Activated CD4-positive, alpha-beta T cell treated with anti-CD3 and anti-CD28 coated beads for 36 hours (primary cell): ENCODE results near the gene LYPD6B. TPM values are rescaled to one million over a fixed set of nuclear protein-coding genes. Genes with fewer than 3 reads are reported as not detected.

ENCODE experiments used
- ATAC-seq: fragments of 200-7000 bp; cut with Tn5 transposase; one replicate; pipeline ENCODE4 v1.10.0; 2021; ENCODE audit warnings: mild to moderate bottlenecking, moderate library complexity
- CTCF ChIA-PET: fragments of 350-600 bp; sonication (Branson Sonifier 250); formaldehyde crosslinking; loops from one replicate; lab custom pipeline; 2021; ENCODE audit warnings: antibody characterized with exemption; lab: Charles Lee
- POLR2A ChIA-PET: fragments of 350-600 bp; sonication (Branson Sonifier 250); formaldehyde crosslinking; loops from one replicate; lab custom pipeline; 2021; ENCODE audit warnings: antibody characterized with exemption, inconsistent platforms; lab: Charles Lee
- DNase-seq: peaks from one replicate; pipeline ENCODE4 v3.0.0-alpha.2; 2020
- H3K27ac Mint-ChIP-seq: one replicate; pipeline ENCODE4 v1.8.0; 2021; ENCODE audit warnings: mixed read lengths
- H3K27me3 Mint-ChIP-seq: one replicate; pipeline ENCODE4 v1.8.0; 2021; ENCODE audit warnings: mixed read lengths
- H3K36me3 Mint-ChIP-seq: one replicate; pipeline ENCODE4 v1.8.0; 2021; ENCODE audit warnings: low read depth, mixed read lengths
- H3K4me1 Mint-ChIP-seq: one replicate; pipeline ENCODE4 v1.8.0; 2021; ENCODE audit warnings: mixed read lengths
- H3K4me3 Mint-ChIP-seq: one replicate; pipeline ENCODE4 v1.8.0; 2021; ENCODE audit warnings: mild to moderate bottlenecking, moderate library complexity, mixed read lengths
- H3K9me3 Mint-ChIP-seq: one replicate; pipeline ENCODE4 v1.8.0; 2021; ENCODE audit warnings: low read depth, mixed read lengths
- intact Hi-C, 2 experiments: fragments of 100-400 bp; cut with DNase I in 1 of 2; cut with micrococcal nuclease in 1 of 2; formaldehyde crosslinking; loops; one replicate each; pipeline versions ENCODE4 v1.14.2 to v1.15.1; 2022 to 2024; cut with DNase I, micrococcal nuclease
- total RNA-seq, 2 experiments: library from RNA; stranded (reverse); gene quantifications; one replicate each; pipeline ENCODE4 v1.2.3, GENCODE V29; 2021

The LYPD6B gene
- total RNA-seq, 2 experiments from 2014 or later = not detected

- peaks cover 18% of the 10 kb centered on the region for H3K4me1 Mint-ChIP-seq
- no peak for DNase-seq
- H3K9me3 Mint-ChIP-seq = no peaks in the 10 kb centered on the region
- no peak overlapping the region for H3K4me3 Mint-ChIP-seq
- peak; percentile 92 for ATAC-seq
- CTCF ChIA-PET = interaction anchor here (0.8 to 1.9 kb wide), 5 partner anchors 10 to 73 kb away, joined by 3 to 8 read pairs (median 5); no protein-coding TSS in a partner anchor
- no peaks in the 10 kb centered on the region for H3K27me3 Mint-ChIP-seq
- peaks cover 8% of the 10 kb centered on the region for H3K36me3 Mint-ChIP-seq
- POLR2A ChIA-PET = no interaction called here
- intact Hi-C loops = no loop called here
- H3K27ac Mint-ChIP-seq = no peak overlapping the region
Observed at GRCh38 chr2:149000158-149000938, 38.2 kb upstream of the LYPD6B start.

GRCh38 chr2:149001496-149001895, 37.0 kb upstream of the LYPD6B start:
- Mint-ChIP-seq H3K36me3 (peaks cover 8% of the 10 kb centered on the region), H3K27me3 (no peaks in the 10 kb centered on the region), H3K4me1 (peaks cover 18% of the 10 kb centered on the region), H3K9me3 (no peaks in the 10 kb centered on the region), H3K4me3 (no peak overlapping the region), H3K27ac (no peak overlapping the region)
- ChIA-PET CTCF (interaction anchor here (1.9 kb wide), 1 partner anchor 16 kb away, joined by 8 read pairs; no protein-coding TSS in a partner anchor), POLR2A (no interaction called here)
- DNase-seq = no peak
- intact Hi-C loops = no loop called here
- no peak for ATAC-seq

GRCh38 chr2:149002378-149002890, 36.1 kb upstream of the LYPD6B start:
- peaks cover 18% of the 10 kb centered on the region for H3K4me1 Mint-ChIP-seq
- ATAC-seq = no peak
- intact Hi-C loops = no loop called here
- ChIA-PET CTCF (interaction anchor here (0.6 kb wide), 1 partner anchor 37 kb away, joined by 3 read pairs; no protein-coding TSS in a partner anchor), POLR2A (no interaction called here)
- no peaks in the 10 kb centered on the region for H3K27me3 Mint-ChIP-seq
- H3K4me3 Mint-ChIP-seq = no peak overlapping the region
- peaks cover 8% of the 10 kb centered on the region for H3K36me3 Mint-ChIP-seq
- H3K9me3 Mint-ChIP-seq = no peaks in the 10 kb centered on the region
- DNase-seq = no peak
- H3K27ac Mint-ChIP-seq = no peak overlapping the region

GRCh38 chr2:149002891-149003740, 35.4 kb upstream of the LYPD6B start:
- no peak overlapping the region for H3K27ac Mint-ChIP-seq
- no peak for ATAC-seq
- ChIA-PET POLR2A (no interaction called here), CTCF (interaction anchor here (0.6 to 1.0 kb wide), 2 partner anchors 14 to 37 kb away, joined by 3 to 6 read pairs; no protein-coding TSS in a partner anchor)
- H3K9me3 Mint-ChIP-seq = no peaks in the 10 kb centered on the region
- H3K4me1 Mint-ChIP-seq = peaks cover 18% of the 10 kb centered on the region
- H3K4me3 Mint-ChIP-seq = no peak overlapping the region
- peaks cover 8% of the 10 kb centered on the region for H3K36me3 Mint-ChIP-seq
- no peaks in the 10 kb centered on the region for H3K27me3 Mint-ChIP-seq
- no peak for DNase-seq
- intact Hi-C loops = no loop called here

GRCh38 chr2:149004836-149005235, 33.7 kb upstream of the LYPD6B start:
- Mint-ChIP-seq H3K27me3 (no peaks in the 10 kb centered on the region), H3K27ac (no peak overlapping the region), H3K36me3 (peaks cover 8% of the 10 kb centered on the region), H3K4me1 (peaks cover 13% of the 10 kb centered on the region), H3K4me3 (no peak overlapping the region), H3K9me3 (no peaks in the 10 kb centered on the region)
- POLR2A ChIA-PET = interaction anchor here (0.5 kb wide), 1 partner anchor 93 kb away, joined by 3 read pairs; no protein-coding TSS in a partner anchor
- CTCF ChIA-PET = interaction anchor here (0.9 kb wide), 1 partner anchor 19 kb away, joined by 3 read pairs; no protein-coding TSS in a partner anchor
- intact Hi-C loops = no loop called here
- ATAC-seq (no peak), DNase-seq (no peak)

- no peak for DNase-seq
- Mint-ChIP-seq H3K4me1 (peaks cover 5% of the 10 kb centered on the region), H3K9me3 (no peaks in the 10 kb centered on the region), H3K27me3 (no peaks in the 10 kb centered on the region), H3K36me3 (peaks cover 10% of the 10 kb centered on the region), H3K4me3 (no peak overlapping the region), H3K27ac (no peak overlapping the region)
- ATAC-seq = no peak
- intact Hi-C loops = no loop called here
- POLR2A ChIA-PET = no interaction called here
- CTCF ChIA-PET = no interaction called here
Observed at GRCh38 chr2:149005471-149006077, 32.9 kb upstream of the LYPD6B start.

- ChIA-PET CTCF (interaction anchor here (2.1 kb wide), 1 partner anchor 10 kb away, joined by 8 read pairs; no protein-coding TSS in a partner anchor), POLR2A (interaction anchor here (0.6 kb wide), 1 partner anchor 337 kb away, joined by 3 read pairs; no protein-coding TSS in a partner anchor)
- H3K27ac Mint-ChIP-seq = no peak overlapping the region
- peaks cover 7% of the 10 kb centered on the region for H3K36me3 Mint-ChIP-seq
- intact Hi-C loops = no loop called here
- H3K27me3 Mint-ChIP-seq = no peaks in the 10 kb centered on the region
- no peaks in the 10 kb centered on the region for H3K9me3 Mint-ChIP-seq
- ATAC-seq (no peak), DNase-seq (no peak)
- H3K4me1 Mint-ChIP-seq = no peaks in the 10 kb centered on the region
- no peak overlapping the region for H3K4me3 Mint-ChIP-seq
Observed at GRCh38 chr2:149006883-149007543, 31.5 kb upstream of the LYPD6B start.

GRCh38 chr2:149008381-149008780, 30.1 kb upstream of the LYPD6B start:
- ChIA-PET POLR2A (interaction anchor here (0.6 kb wide), 1 partner anchor 9 kb away, joined by 7 read pairs; no protein-coding TSS in a partner anchor), CTCF (interaction anchor here (1.0 to 2.1 kb wide), 2 partner anchors 9 to 21 kb away, joined by 3 to 8 read pairs; no protein-coding TSS in a partner anchor)
- Mint-ChIP-seq H3K36me3 (peaks cover 2% of the 10 kb centered on the region), H3K27ac (no peak overlapping the region), H3K4me3 (no peak overlapping the region), H3K4me1 (no peaks in the 10 kb centered on the region), H3K9me3 (no peaks in the 10 kb centered on the region), H3K27me3 (no peaks in the 10 kb centered on the region)
- intact Hi-C loops = no loop called here
- DNase-seq = no peak
- ATAC-seq = no peak

- ATAC-seq (no peak), DNase-seq (no peak)
- POLR2A ChIA-PET = no interaction called here
- H3K4me3 Mint-ChIP-seq = no peak overlapping the region
- CTCF ChIA-PET = interaction anchor here (0.7 to 1.2 kb wide), 2 partner anchors 8 to 19 kb away, joined by 3 to 4 read pairs; no protein-coding TSS in a partner anchor
- peaks cover 2% of the 10 kb centered on the region for H3K36me3 Mint-ChIP-seq
- no peak overlapping the region for H3K27ac Mint-ChIP-seq
- intact Hi-C loops = no loop called here
- H3K4me1 Mint-ChIP-seq = no peaks in the 10 kb centered on the region
- no peaks in the 10 kb centered on the region for H3K9me3 Mint-ChIP-seq
- H3K27me3 Mint-ChIP-seq = no peaks in the 10 kb centered on the region
Observed at GRCh38 chr2:149009576-149010461, 28.7 kb upstream of the LYPD6B start.

- intact Hi-C loops = no loop called here
- Mint-ChIP-seq H3K4me3 (no peak overlapping the region), H3K9me3 (no peaks in the 10 kb centered on the region), H3K27ac (no peak overlapping the region), H3K4me1 (peaks cover 2% of the 10 kb centered on the region), H3K27me3 (peaks cover 1% of the 10 kb centered on the region), H3K36me3 (peaks cover 2% of the 10 kb centered on the region)
- POLR2A ChIA-PET = no interaction called here
- DNase-seq = no peak
- CTCF ChIA-PET = no interaction called here
- no peak for ATAC-seq
Observed at GRCh38 chr2:149012545-149012944, 26.0 kb upstream of the LYPD6B start.
